HFFc6 (cell line): ENCODE results near the gene HPCA. TPM values are rescaled to one million over a fixed set of nuclear protein-coding genes. Genes with fewer than 3 reads are reported as not detected.

ENCODE experiments used
- DNase-seq: peaks from one replicate; pipeline ENCODE4 v3.0.0-alpha.2; 2018
- H3K27ac Mint-ChIP-seq: 2 replicates; pipeline ENCODE4 v1.8.0; 2020; ENCODE audit warnings: mild to moderate bottlenecking, mixed read lengths
- H3K27me3 Mint-ChIP-seq: 2 replicates; pipeline ENCODE4 v1.8.0; 2021; ENCODE audit warnings: mild to moderate bottlenecking, moderate library complexity, mixed read lengths; ENCODE audit not compliant: insufficient read depth
- H3K36me3 Mint-ChIP-seq: 2 replicates; pipeline ENCODE4 v1.8.0; 2021; ENCODE audit warnings: low read depth, mixed read lengths
- H3K4me1 Mint-ChIP-seq: 2 replicates; pipeline ENCODE4 v1.8.0; 2020; ENCODE audit warnings: low read depth, mixed read lengths
- H3K4me3 Mint-ChIP-seq: 2 replicates; pipeline ENCODE4 v1.8.0; 2020; ENCODE audit warnings: mild to moderate bottlenecking, moderate library complexity, mixed read lengths
- H3K9me3 Mint-ChIP-seq: 2 replicates; pipeline ENCODE4 v1.8.0; 2020; ENCODE audit warnings: mild to moderate bottlenecking, mixed read lengths
- CTCF ChIP-seq: fragments of 200-600 bp; sonication (generic); IDR thresholded peaks from 2 replicates; pipeline ENCODE4 v1.5.0; 2021; ENCODE audit warnings: antibody characterized with exemption, mild to moderate bottlenecking
- total RNA-seq, 6 experiments: library from RNA; stranded (reverse); fragmentation: NEBNext Ultra II Directional; extraction: Animal tissue kit (Norgen Biotek cat#: 25700); gene quantifications; 2 replicates in 1 of 6; 3 replicates in 5 of 6; pipeline ENCODE4 v1.2.3, GENCODE V29; 2021

The HPCA gene
- total RNA-seq, 6 experiments from 2014 or later = 0.23 TPM; not detected in 5

- H3K4me3 Mint-ChIP-seq = no peak overlapping the region
- DNase-seq = no peak
- H3K27ac Mint-ChIP-seq = no peak overlapping the region
- TF ChIP-seq CTCF = no peak
- H3K4me1 Mint-ChIP-seq = peaks cover 19% of the 10 kb centered on the region
- H3K36me3 Mint-ChIP-seq = no peaks in the 10 kb centered on the region
- peaks cover 11% of the 10 kb centered on the region for H3K27me3 Mint-ChIP-seq
- no peaks in the 10 kb centered on the region for H3K9me3 Mint-ChIP-seq
Measured at GRCh38 chr1:32878637-32879041, 7.7 kb upstream of the HPCA start.

DNA sequence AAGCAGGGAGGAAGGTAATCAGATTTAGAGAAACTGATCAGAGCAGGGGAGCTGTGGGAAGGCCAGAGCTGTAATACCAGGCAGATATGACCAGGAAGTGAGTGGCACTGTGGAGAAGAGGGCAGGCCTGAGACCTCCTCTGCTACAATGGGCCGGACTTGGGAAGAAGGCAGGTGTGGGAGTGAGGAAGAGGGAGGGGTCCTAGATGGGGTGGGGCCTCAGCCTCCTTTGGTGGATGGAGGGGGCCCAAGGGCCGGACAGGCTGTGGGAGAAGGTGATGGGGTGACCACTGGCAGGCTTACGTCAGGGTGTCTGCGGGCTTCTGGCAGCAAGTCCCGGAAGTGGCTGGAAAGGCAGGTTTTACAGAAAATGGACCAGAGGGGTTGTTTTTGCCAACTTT is 5.0 kb upstream of the HPCA start:
- no peak overlapping the region for H3K4me3 Mint-ChIP-seq
- no peak for TF ChIP-seq CTCF
- no peak overlapping the region for H3K27ac Mint-ChIP-seq
- no peaks in the 10 kb centered on the region for H3K36me3 Mint-ChIP-seq
- H3K4me1 Mint-ChIP-seq = peaks cover 7% of the 10 kb centered on the region
- DNase-seq = no peak
- H3K27me3 Mint-ChIP-seq = peaks cover 25% of the 10 kb centered on the region
- no peaks in the 10 kb centered on the region for H3K9me3 Mint-ChIP-seq

- no peak for TF ChIP-seq CTCF
- H3K4me1 Mint-ChIP-seq = peaks cover 7% of the 10 kb centered on the region
- peaks cover 22% of the 10 kb centered on the region for H3K27me3 Mint-ChIP-seq
- no peak for DNase-seq
- H3K27ac Mint-ChIP-seq = no peak overlapping the region
- H3K4me3 Mint-ChIP-seq = no peak overlapping the region
- H3K36me3 Mint-ChIP-seq = no peaks in the 10 kb centered on the region
- H3K9me3 Mint-ChIP-seq = no peaks in the 10 kb centered on the region
Measured at GRCh38 chr1:32881871-32882850, 4.1 kb upstream of the HPCA start.

DNA sequence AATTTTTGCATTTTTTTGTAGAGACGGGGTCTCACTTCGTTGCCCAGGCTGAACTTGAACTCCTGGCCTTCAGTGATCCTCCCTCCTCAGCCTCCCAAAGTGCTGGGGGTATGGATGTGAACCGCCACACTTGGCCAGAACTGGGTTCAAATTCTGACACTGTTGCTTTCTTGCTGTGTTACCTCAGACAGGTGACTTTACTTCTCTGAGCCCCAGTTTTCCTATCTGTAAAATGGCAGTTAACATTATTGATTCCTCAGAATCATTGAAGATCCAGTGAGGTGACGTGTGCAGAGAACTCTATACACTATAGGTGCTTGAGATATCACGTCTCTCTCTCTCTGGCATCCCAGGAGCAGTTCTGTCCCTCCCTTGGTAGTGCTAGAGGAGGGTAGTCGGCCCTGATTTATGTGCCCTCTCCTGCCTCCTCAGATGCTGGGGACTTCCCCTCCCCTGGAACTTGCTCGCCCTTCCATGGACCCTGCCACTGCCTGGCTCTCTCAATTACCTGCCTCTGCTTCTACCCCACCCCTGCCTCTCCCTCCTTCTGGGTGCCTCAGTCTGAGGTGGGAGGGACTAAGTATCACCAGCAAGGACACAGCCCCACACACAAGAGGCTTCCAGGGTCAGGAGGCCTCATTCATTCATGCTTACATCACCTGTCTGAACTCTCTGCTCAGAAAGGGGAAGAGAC is 2.8 kb upstream of the HPCA start:
- Mint-ChIP-seq H3K9me3 (no peaks in the 10 kb centered on the region), H3K36me3 (no peaks in the 10 kb centered on the region), H3K27ac (no peak overlapping the region), H3K27me3 (peaks cover 20% of the 10 kb centered on the region), H3K4me3 (no peak overlapping the region), H3K4me1 (no peaks in the 10 kb centered on the region; the same call in 1 of the 2 replicates)
- DNase-seq = no peak
- TF ChIP-seq CTCF = no peak

- DNase-seq = no peak
- Mint-ChIP-seq H3K9me3 (no peaks in the 10 kb centered on the region), H3K27me3 (peaks cover 21% of the 10 kb centered on the region), H3K4me3 (no peak overlapping the region), H3K27ac (no peak overlapping the region), H3K4me1 (no peaks in the 10 kb centered on the region; the same call in 1 of the 2 replicates), H3K36me3 (no peaks in the 10 kb centered on the region)
- no peak for TF ChIP-seq CTCF
Measured at GRCh38 chr1:32884032-32884372, 2.3 kb upstream of the HPCA start.
